Measurements from ENCODE around the gene CAB39. TPM values are rescaled to one million over a fixed set of nuclear protein-coding genes. Genes with fewer than 3 reads are reported as not detected.

Gene CAB39
- total and polyA plus RNA-seq, 2 donors (not counting 3 experiments of a cell fraction or from before 2014, with no cell fraction given), result 25.7 to 53.7 TPM

DNA sequence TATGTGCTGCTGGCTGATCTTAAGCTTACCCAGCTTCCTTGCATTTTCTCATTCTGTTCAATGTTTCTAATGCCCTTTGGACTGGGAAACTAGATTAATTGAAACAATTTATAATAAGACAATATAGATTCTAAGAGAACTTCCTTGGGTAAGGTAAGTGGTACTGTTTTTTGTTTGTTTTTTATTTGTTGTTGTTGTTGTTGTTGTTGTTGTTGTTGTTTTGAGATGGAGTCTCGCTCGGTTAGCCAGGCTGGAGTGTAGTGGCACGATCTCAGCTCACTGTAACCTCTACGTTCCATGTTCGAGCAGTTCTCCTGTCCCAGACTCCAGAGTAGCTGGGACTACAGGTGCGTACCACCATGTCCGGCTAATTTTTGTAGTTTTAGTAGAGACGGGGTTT, 49.1 kb downstream of the CAB39 start:
- H3K9ac ChIP-seq (replicated peaks; ENCODE audit: extremely low read depth, insufficient read depth, low read length), result no peak overlapping the region
- H3K4me3 ChIP-seq (replicated peaks in 1 of 3; ENCODE audit: insufficient read depth in 1 of 3, low read depth in 1 of 3, low read length in 3 of 3), result no peak overlapping the region
- H3K27ac ChIP-seq (ENCODE audit: insufficient read depth, low read depth, low read length), result no peak overlapping the region
- BruUV-seq (replicated peaks), result no TSS peak
- peaks cover 2 to 4% of the 10 kb centered on the region in 2 experiments for H3K36me3 ChIP-seq (ENCODE audit: control insufficient read depth in 2 of 2, extremely low read depth in 1 of 2, insufficient read depth in 2 of 2, low read length in 2 of 2)
- no peaks in the 10 kb centered on the region for H3K9me1 ChIP-seq (replicated peaks; ENCODE audit: control insufficient read depth, extremely low read depth, insufficient read depth, low read length)
- peaks cover 30% of the 10 kb centered on the region for H3K4me1 ChIP-seq (ENCODE audit: control insufficient read depth, extremely low read depth, insufficient read depth, low read length)
- no peaks in the 10 kb centered on the region for H4K20me1 ChIP-seq (replicated peaks; ENCODE audit: control insufficient read depth, extremely low read depth, insufficient read depth, low read length)
- dilution Hi-C loops (cut with MboI; ENCODE audit: extremely low pct_ligation_motif_present, low sequenced_read_pairs) (no loop called here), intact Hi-C loops (cut with micrococcal nuclease) (no loop called here)
- ChIA-PET POLR2A (no interaction called here), CTCF (interaction anchor here (0.8 to 2.2 kb wide), 12 partner anchors 11 to 63 kb away, joined by 3 to 14 read pairs (median 4); partner anchors contain the start of gene CAB39)
- H3K4me2 ChIP-seq (ENCODE audit: insufficient read depth, low read length), result no peak overlapping the region
- TF ChIP-seq JUN (IDR thresholded peaks at IDR 0.05; ENCODE audit: borderline replicate concordance, insufficient read depth, insufficient read length, low read depth), result no peak
- TF ChIP-seq GATA2 (IDR thresholded peaks at IDR 0.05; ENCODE audit: insufficient read depth, insufficient read length, low read depth, low read length), result no peak
- TF ChIP-seq, protein P1, sequence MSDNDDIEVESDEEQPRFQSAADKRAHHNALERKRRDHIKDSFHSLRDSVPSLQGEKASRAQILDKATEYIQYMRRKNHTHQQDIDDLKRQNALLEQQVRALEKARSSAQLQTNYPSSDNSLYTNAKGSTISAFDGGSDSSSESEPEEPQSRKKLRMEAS (IDR thresholded peaks at IDR 0.05; ENCODE audit: insufficient read depth, insufficient read length), result no peak
- TF ChIP-seq MYC (IDR thresholded peaks at IDR 0.05; ENCODE audit: low read depth, low read length), result no peak
- DNase-seq (ENCODE audit: low read depth, low spot score) (no peak), FAIRE-seq (no peak)
- peaks cover 50% of the 10 kb centered on the region for H3K79me2 ChIP-seq (ENCODE audit: control insufficient read depth, insufficient read depth, low read length)
- no peaks in the 10 kb centered on the region for H3K27me3 ChIP-seq (ENCODE audit: control insufficient read depth in 2 of 2, insufficient read depth in 2 of 2, low read length in 2 of 2)
- H2AFZ ChIP-seq (ENCODE audit: low read depth, low read length), result no peak overlapping the region
- no peaks in the 10 kb centered on the region for H3K9me3 ChIP-seq (replicated peaks; ENCODE audit: control insufficient read depth, insufficient read depth, low read length)

DNA sequence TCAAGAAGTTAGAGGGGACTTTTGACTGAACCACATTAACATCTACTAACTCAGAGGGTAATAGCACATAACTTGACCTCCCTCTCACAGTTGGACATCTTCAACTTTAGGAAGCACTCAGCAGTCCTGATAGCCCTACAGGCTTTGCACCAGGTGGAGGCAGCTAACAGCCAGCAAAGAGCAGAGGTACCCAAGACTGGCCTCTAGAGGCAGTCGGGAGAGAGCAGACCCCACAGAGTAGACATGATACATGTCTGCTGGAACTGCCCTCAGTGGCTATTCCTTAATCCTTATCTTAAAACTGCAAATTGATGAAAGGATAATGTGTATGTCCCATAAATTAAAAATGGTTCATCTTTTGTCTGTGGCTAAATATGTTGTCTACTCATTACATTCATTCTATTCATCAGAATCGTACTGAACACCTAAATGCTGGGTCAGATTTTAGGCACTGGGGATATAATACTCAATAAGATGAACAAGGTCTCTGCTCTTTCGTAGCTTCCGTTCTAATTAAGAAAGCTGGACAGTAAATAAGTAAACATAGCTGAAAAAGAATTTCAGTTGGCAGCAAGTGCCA, 49.8 kb downstream of the CAB39 start:
- BruUV-seq (replicated peaks), result no TSS peak
- TF ChIP-seq EZH2 (IDR thresholded peaks at IDR 0.05; ENCODE audit: borderline replicate concordance, low read depth, low read length, severe bottlenecking) (no peak), GATA2 (IDR thresholded peaks at IDR 0.05; ENCODE audit: insufficient read depth, insufficient read length, low read depth, low read length) (no peak), FOS (IDR thresholded peaks at IDR 0.05; ENCODE audit: borderline replicate concordance, insufficient read depth, low read length) (no peak), JUN (IDR thresholded peaks at IDR 0.05; ENCODE audit: borderline replicate concordance, insufficient read depth, insufficient read length, low read depth) (no peak), POLR2A (IDR thresholded peaks at IDR 0.05; ENCODE audit: low read depth, low read length) (no peak)
- TF ChIP-seq, protein P1 (IDR thresholded peaks at IDR 0.05; ENCODE audit: insufficient read depth, insufficient read length), result no peak
- TF ChIP-seq, protein P2, sequence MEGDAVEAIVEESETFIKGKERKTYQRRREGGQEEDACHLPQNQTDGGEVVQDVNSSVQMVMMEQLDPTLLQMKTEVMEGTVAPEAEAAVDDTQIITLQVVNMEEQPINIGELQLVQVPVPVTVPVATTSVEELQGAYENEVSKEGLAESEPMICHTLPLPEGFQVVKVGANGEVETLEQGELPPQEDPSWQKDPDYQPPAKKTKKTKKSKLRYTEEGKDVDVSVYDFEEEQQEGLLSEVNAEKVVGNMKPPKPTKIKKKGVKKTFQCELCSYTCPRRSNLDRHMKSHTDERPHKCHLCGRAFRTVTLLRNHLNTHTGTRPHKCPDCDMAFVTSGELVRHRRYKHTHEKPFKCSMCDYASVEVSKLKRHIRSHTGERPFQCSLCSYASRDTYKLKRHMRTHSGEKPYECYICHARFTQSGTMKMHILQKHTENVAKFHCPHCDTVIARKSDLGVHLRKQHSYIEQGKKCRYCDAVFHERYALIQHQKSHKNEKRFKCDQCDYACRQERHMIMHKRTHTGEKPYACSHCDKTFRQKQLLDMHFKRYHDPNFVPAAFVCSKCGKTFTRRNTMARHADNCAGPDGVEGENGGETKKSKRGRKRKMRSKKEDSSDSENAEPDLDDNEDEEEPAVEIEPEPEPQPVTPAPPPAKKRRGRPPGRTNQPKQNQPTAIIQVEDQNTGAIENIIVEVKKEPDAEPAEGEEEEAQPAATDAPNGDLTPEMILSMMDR (IDR thresholded peaks at IDR 0.05; ENCODE audit: extremely low read depth in 1 of 2, insufficient read depth in 1 of 2, low read depth in 1 of 2, low read length in 2 of 2), result peak; percentile 40 to 66
- Histone ChIP-seq H3K9me1 (replicated peaks; ENCODE audit: control insufficient read depth, extremely low read depth, insufficient read depth, low read length) (no peaks in the 10 kb centered on the region), H4K20me1 (replicated peaks; ENCODE audit: control insufficient read depth, extremely low read depth, insufficient read depth, low read length) (no peaks in the 10 kb centered on the region), H3K4me1 (ENCODE audit: control insufficient read depth, extremely low read depth, insufficient read depth, low read length) (peaks cover 26% of the 10 kb centered on the region), H3K4me2 (ENCODE audit: insufficient read depth, low read length) (no peak overlapping the region), H3K36me3 (ENCODE audit: control insufficient read depth in 2 of 2, extremely low read depth in 1 of 2, insufficient read depth in 2 of 2, low read length in 2 of 2) (peaks cover 2 to 4% of the 10 kb centered on the region in 2 experiments), H3K9me3 (replicated peaks; ENCODE audit: control insufficient read depth, insufficient read depth, low read length) (no peaks in the 10 kb centered on the region), H3K27me3 (ENCODE audit: control insufficient read depth in 2 of 2, insufficient read depth in 2 of 2, low read length in 2 of 2) (no peaks in the 10 kb centered on the region), H3K4me3 (replicated peaks in 1 of 3; ENCODE audit: insufficient read depth in 1 of 3, low read depth in 1 of 3, low read length in 3 of 3) (no peak overlapping the region), H3K9ac (replicated peaks; ENCODE audit: extremely low read depth, insufficient read depth, low read length) (no peak overlapping the region), H2AFZ (ENCODE audit: low read depth, low read length) (no peak overlapping the region), H3K27ac (ENCODE audit: insufficient read depth, low read depth, low read length) (no peak overlapping the region), H3K79me2 (ENCODE audit: control insufficient read depth, insufficient read depth, low read length) (peaks cover 49% of the 10 kb centered on the region)
- FAIRE-seq (no peak), DNase-seq (ENCODE audit: low read depth, low spot score) (peak; percentile 52)
- CTCF ChIA-PET, result interaction anchor here (0.8 to 2.2 kb wide), 13 partner anchors 12 to 62 kb away, joined by 3 to 14 read pairs (median 4); partner anchors contain the start of gene CAB39
- intact Hi-C loops (cut with micrococcal nuclease), result no loop called here
- dilution Hi-C loops (cut with MboI; ENCODE audit: extremely low pct_ligation_motif_present, low sequenced_read_pairs), result no loop called here
- POLR2A ChIA-PET, result no interaction called here

Measured in endothelial cell of umbilical vein (primary cell).